IMR-90 (cell line): ENCODE results near the gene ALKBH6. TPM values are rescaled to one million over a fixed set of nuclear protein-coding genes. Genes with fewer than 3 reads are reported as not detected.

Experiments used
- ATAC-seq: fragments of 200-7000 bp; cut with Tn5 transposase; 2 replicates; pipeline ENCODE4 v1.9.1; 2020; ENCODE audit warnings: low read depth, mild to moderate bottlenecking, moderate library complexity
- BruUV-seq: library from RNA; stranded (reverse); fragments of 400-500 nt; replicated peaks from 2 replicates; lab custom pipeline; 2021; lab: Mats Ljungman, UMichigan
- CTCF ChIA-PET: fragments of 300-600 bp; formaldehyde crosslinking; extraction: SDS; loops from one replicate; lab custom pipeline; 2021; ENCODE audit warnings: antibody characterized with exemption; lab: Yijun Ruan, JAX
- POLR2A ChIA-PET: fragments of 300-600 bp; sonication (Branson Sonifier 250); formaldehyde crosslinking; loops from one replicate; lab custom pipeline; 2022; ENCODE audit warnings: antibody characterized with exemption; ENCODE audit not compliant: unreplicated experiment; lab: Charles Lee
- DNase-seq: peaks from one replicate; pipeline ENCODE4 v3.0.0; 2013
- H2AFZ ChIP-seq: replicated peaks from 2 replicates; pipeline ENCODE3; 2013; ENCODE audit warnings: low read length, mild to moderate bottlenecking; ENCODE audit not compliant: poor library complexity
- H2AK5ac ChIP-seq: 2 replicates; pipeline ENCODE4 v1.6.1; 2013; ENCODE audit warnings: low read depth, low read length, inconsistent platforms
- H2AK9ac ChIP-seq: replicated peaks from 2 replicates; pipeline ENCODE3; 2013; ENCODE audit warnings: mild to moderate bottlenecking, low read depth, low read length, moderate library complexity; ENCODE audit not compliant: poor library complexity
- H2BK120ac ChIP-seq: 2 replicates; pipeline ENCODE4 v1.6.1; 2013; ENCODE audit warnings: low read depth, low read length, inconsistent platforms
- H2BK15ac ChIP-seq: 3 replicates; pipeline ENCODE4 v1.6.1; 2013; ENCODE audit warnings: low read depth, low read length, inconsistent platforms
- H2BK20ac ChIP-seq: 2 replicates; pipeline ENCODE4 v1.6.1; 2013; ENCODE audit warnings: low read depth, mild to moderate bottlenecking, inconsistent platforms, low read length, moderate library complexity
- H2BK5ac ChIP-seq: 2 replicates; pipeline ENCODE4 v1.6.1; 2013; ENCODE audit warnings: mild to moderate bottlenecking, low read depth, low read length, inconsistent platforms; ENCODE audit not compliant: poor library complexity, severe bottlenecking
- H3K14ac ChIP-seq: replicated peaks from 2 replicates; pipeline ENCODE4 v1.6.1; 2013; ENCODE audit warnings: low read depth, low read length, inconsistent platforms
- H3K18ac ChIP-seq: 2 replicates; pipeline ENCODE4 v1.6.1; 2013; ENCODE audit warnings: low read depth, low read length, control low read depth
- H3K23ac ChIP-seq: 2 replicates; pipeline ENCODE4 v1.6.1; 2013; ENCODE audit warnings: low read depth, low read length, inconsistent platforms
- H3K27ac ChIP-seq: 2 replicates; pipeline ENCODE4 v1.5.1; 2013; ENCODE audit warnings: mild to moderate bottlenecking, control low read depth, low read length; ENCODE audit not compliant: insufficient read depth
- H3K27me3 ChIP-seq: 2 replicates; pipeline ENCODE4 v1.6.1; 2013; ENCODE audit warnings: low read length; ENCODE audit not compliant: control insufficient read depth, insufficient read depth
- H3K36me3 ChIP-seq: 2 replicates; pipeline ENCODE4 v1.6.1; 2013; ENCODE audit warnings: low read length, mixed read lengths; ENCODE audit not compliant: control insufficient read depth, insufficient read depth
- H3K4ac ChIP-seq: 2 replicates; pipeline ENCODE4 v1.6.1; 2013; ENCODE audit warnings: low read depth, low read length, inconsistent platforms
- H3K4me1 ChIP-seq: 2 replicates; pipeline ENCODE4 v1.6.1; 2013; ENCODE audit warnings: low read length, mixed read lengths; ENCODE audit not compliant: control insufficient read depth, insufficient read depth
- H3K4me2 ChIP-seq: 2 replicates; pipeline ENCODE4 v1.6.1; 2013; ENCODE audit warnings: low read depth, mild to moderate bottlenecking, control low read depth, low read length, moderate library complexity
- H3K4me3 ChIP-seq: 2 replicates; pipeline ENCODE4 v1.5.1; 2013; ENCODE audit warnings: low read depth, mild to moderate bottlenecking, control low read depth, low read length, moderate library complexity; ENCODE audit not compliant: insufficient read depth
- H3K56ac ChIP-seq: 2 replicates; pipeline ENCODE4 v1.6.1; 2013; ENCODE audit warnings: low read length, inconsistent platforms; ENCODE audit not compliant: insufficient read depth; ENCODE audit errors: extremely low read depth
- H3K79me1 ChIP-seq, 2 experiments: 2 replicates each; pipeline ENCODE4 v1.6.1; 2013; ENCODE audit warnings: low read length in 2 of 2, inconsistent platforms in 1 of 2, low read depth in 1 of 2
- H3K9ac ChIP-seq: 2 replicates; pipeline ENCODE4 v1.6.1; 2013; ENCODE audit warnings: low read depth, low read length, control low read depth
- H3K9me1 ChIP-seq: 2 replicates; pipeline ENCODE4 v1.6.1; 2013; ENCODE audit warnings: low read length, inconsistent platforms; ENCODE audit not compliant: insufficient read depth
- H3K9me3 ChIP-seq: 2 replicates; pipeline ENCODE4 v1.6.1; 2013; ENCODE audit warnings: low read length; ENCODE audit not compliant: control insufficient read depth, insufficient read depth
- H4K20me1 ChIP-seq: 2 replicates; pipeline ENCODE4 v1.6.1; 2013; ENCODE audit warnings: low read length, inconsistent platforms; ENCODE audit not compliant: insufficient read depth
- H4K5ac ChIP-seq: 2 replicates; pipeline ENCODE4 v1.6.1; 2013; ENCODE audit warnings: mild to moderate bottlenecking, low read depth, low read length, control low read depth
- H4K8ac ChIP-seq, 2 experiments: 2 replicates each; pipeline ENCODE4 v1.6.1; 2013; ENCODE audit warnings: low read depth in 2 of 2, low read length in 2 of 2, control low read depth in 1 of 2, inconsistent platforms in 1 of 2
- H4K91ac ChIP-seq: 2 replicates; pipeline ENCODE4 v1.6.1; 2013; ENCODE audit warnings: low read depth, low read length, inconsistent platforms; ENCODE audit not compliant: insufficient read depth
- BHLHE40 ChIP-seq: fragments of 150-350 bp; IDR thresholded peaks from 2 replicates; pipeline ENCODE4 v1.6.1; 2016; ENCODE audit warnings: mild to moderate bottlenecking, low read depth, low read length
- CEBPB ChIP-seq: IDR thresholded peaks from 2 replicates; pipeline ENCODE4 v1.6.1; 2012; ENCODE audit warnings: low read depth, low read length, improper control_type of control experiment
- CHD1 ChIP-seq: IDR thresholded peaks from 2 replicates; pipeline ENCODE4 v1.6.1; 2012; ENCODE audit warnings: low read depth, low read length, improper control_type of control experiment
- CTCF ChIP-seq: conservative IDR thresholded peaks from 2 replicates; pipeline ENCODE4 v1.5.1; 2012; ENCODE audit warnings: mild to moderate bottlenecking, low read depth, low read length, improper control_type of control experiment
- ELK1 ChIP-seq: fragments of 150-350 bp; IDR thresholded peaks from 2 replicates; pipeline ENCODE4 v1.6.1; 2016; ENCODE audit warnings: low read depth, mild to moderate bottlenecking, low read length, moderate library complexity, borderline replicate concordance
- FOS ChIP-seq: fragments of 150-350 bp; IDR thresholded peaks from 2 replicates; pipeline ENCODE4 v1.6.1; 2016; ENCODE audit warnings: low read depth, low read length
- MAFK ChIP-seq: IDR thresholded peaks from 2 replicates; pipeline ENCODE4 v1.6.1; 2012; ENCODE audit warnings: low read depth, low read length, improper control_type of control experiment
- MAZ ChIP-seq: IDR thresholded peaks from 2 replicates; pipeline ENCODE4 v1.6.1; 2012; ENCODE audit warnings: low read depth, mild to moderate bottlenecking, low read length, improper control_type of control experiment, moderate library complexity, borderline replicate concordance
- MXI1 ChIP-seq: IDR thresholded peaks from 2 replicates; pipeline ENCODE4 v1.6.1; 2012; ENCODE audit warnings: low read depth, mild to moderate bottlenecking, low read length, moderate library complexity, borderline replicate concordance
- NFE2L2 ChIP-seq: fragments of 150-350 bp; IDR thresholded peaks from 2 replicates; pipeline ENCODE4 v1.6.1; 2016; ENCODE audit warnings: low read depth, mild to moderate bottlenecking, low read length
- POLR2A ChIP-seq: IDR thresholded peaks from 2 replicates; pipeline ENCODE4 v1.6.1; 2012; ENCODE audit warnings: mild to moderate bottlenecking, low read depth, low read length
- RAD21 ChIP-seq: IDR thresholded peaks from 2 replicates; pipeline ENCODE4 v1.6.1; 2012; ENCODE audit warnings: low read length, improper control_type of control experiment
- RFX5 ChIP-seq: IDR thresholded peaks from 2 replicates; pipeline ENCODE4 v1.8.0; 2012; ENCODE audit warnings: low read depth, mild to moderate bottlenecking, low read length, moderate library complexity
- SMC3 ChIP-seq: fragments of 150-350 bp; IDR thresholded peaks from 2 replicates; pipeline ENCODE4 v1.6.1; 2016; ENCODE audit warnings: low read depth, mild to moderate bottlenecking, antibody characterized with exemption, low read length, moderate library complexity
- USF2 ChIP-seq: fragments of 150-350 bp; IDR thresholded peaks from 2 replicates; pipeline ENCODE4 v1.6.1; 2017; ENCODE audit warnings: mild to moderate bottlenecking, antibody characterized with exemption, low read length, low read depth
- WGBS, 2 experiments: methylation state at CpG; one replicate each; pipeline versions ENCODE4 v1.1.5 to v1.1.7; 2013; ENCODE audit warnings: missing lambda C conversion rate in 2 of 2; ENCODE audit not compliant: insufficient read length in 1 of 2; ENCODE audit errors: extremely low coverage in 2 of 2; 5-methylcytosine and 5-hydroxymethylcytosine counted together
- dilution Hi-C: fragments of 300-500 bp; cut with HindIII; formaldehyde crosslinking; loops from one replicate; pipeline ENCODE4 v1.14.3; 2018; ENCODE audit warnings: low sequenced_read_pairs; ENCODE audit not compliant: unreplicated experiment
- in situ Hi-C: fragments of 300-500 bp; cut with MboI; formaldehyde crosslinking; loops from 3 replicates; pipeline ENCODE4 v1.14.3; 2019; ENCODE audit warnings: low sequenced_read_pairs, inconsistent platforms, mixed read lengths
- intact Hi-C: fragments of 100-400 bp; cut with micrococcal nuclease; formaldehyde crosslinking; loops from 2 replicates; pipeline ENCODE4 v1.10.0; 2022
- polyA plus RNA-seq, 3 experiments: library from polyadenylated mRNA; depleted of rRNA; stranded (reverse); fragments of >200 nt; gene quantifications; 2 replicates each; pipeline ENCODE4 v1.2.3, GENCODE V29; 2012; ENCODE audit warnings: low replicate concordance in 1 of 3
- total RNA-seq: library from RNA; depleted of rRNA; stranded (reverse); fragments of >200 nt; gene quantifications from 2 replicates; pipeline ENCODE4 v1.2.3, GENCODE V29; 2012

The ALKBH6 gene
- total and polyA plus RNA-seq, 2 of the 4 experiments (the other 2 are of a cell fraction), result 12.9 to 38.7 TPM

GRCh38 chr19:36001605-36002004 lies 12.4 kb downstream of the ALKBH6 start:
- no peak overlapping the region for H3K4ac ChIP-seq
- no peak overlapping the region for H2BK5ac ChIP-seq
- no peak overlapping the region for H2AK9ac ChIP-seq
- intact Hi-C loops (no loop called here), in situ Hi-C loops (no loop called here), dilution Hi-C loops (no loop called here)
- H2AFZ ChIP-seq, result no peak overlapping the region
- H3K27ac ChIP-seq, result no peak overlapping the region
- WGBS, 2 experiments, result no CpG with 5 or more reads among the region's 3 CpGs
- H3K18ac ChIP-seq, result no peak overlapping the region
- no peak overlapping the region for H2AK5ac ChIP-seq
- H3K9me3 ChIP-seq, result no peaks in the 10 kb centered on the region
- no peak overlapping the region for H4K8ac ChIP-seq
- H3K27me3 ChIP-seq, result no peaks in the 10 kb centered on the region
- H2BK15ac ChIP-seq, result no peak overlapping the region
- no peak overlapping the region for H3K4me3 ChIP-seq
- no peak overlapping the region for H4K5ac ChIP-seq
- no peak overlapping the region for H2BK120ac ChIP-seq
- ChIA-PET CTCF (no interaction called here), POLR2A (no interaction called here)
- H3K79me1 ChIP-seq, result peaks cover 10 to 48% of the 10 kb centered on the region in 2 experiments
- no TSS peak for BruUV-seq
- H3K9ac ChIP-seq, result no peak overlapping the region
- DNase-seq, result no peak
- H3K14ac ChIP-seq, result no peak overlapping the region
- no peak overlapping the region for H2BK20ac ChIP-seq
- H4K20me1 ChIP-seq, result peaks cover 25% of the 10 kb centered on the region
- peaks cover 9% of the 10 kb centered on the region for H3K36me3 ChIP-seq
- H3K4me1 ChIP-seq, result peaks cover 2% of the 10 kb centered on the region; the same call in 1 of the 2 replicates
- ATAC-seq, result no peak
- H3K9me1 ChIP-seq, result peaks cover 11% of the 10 kb centered on the region
- H3K56ac ChIP-seq, result no peak overlapping the region
- H3K23ac ChIP-seq, result no peak overlapping the region
- no peak overlapping the region for H3K4me2 ChIP-seq
- no peak for TF ChIP-seq CEBPB
- no peak for TF ChIP-seq MAZ
- no peak for TF ChIP-seq POLR2A
- no peak for TF ChIP-seq NFE2L2
- TF ChIP-seq ELK1, result no peak
- TF ChIP-seq BHLHE40, result no peak
- TF ChIP-seq USF2, result no peak
- TF ChIP-seq CTCF, result no peak
- no peak for TF ChIP-seq FOS
- no peak for TF ChIP-seq SMC3
- TF ChIP-seq MXI1, result no peak
- TF ChIP-seq RAD21, result no peak
- TF ChIP-seq CHD1, result no peak
- no peak for TF ChIP-seq RFX5
- TF ChIP-seq MAFK, result no peak
- no peak overlapping the region for H4K91ac ChIP-seq
